GM03348 (cell line): Measurements from ENCODE around the gene SSC5D.
A peak's percentile ranks its signal among the peaks of the same experiment; 100 is the strongest.

ENCODE experiments used
- DNase-seq: peaks from one replicate; pipeline ENCODE4 v3.0.0; 2012; ENCODE audit warnings: low spot score

The SSC5D gene

DNA sequence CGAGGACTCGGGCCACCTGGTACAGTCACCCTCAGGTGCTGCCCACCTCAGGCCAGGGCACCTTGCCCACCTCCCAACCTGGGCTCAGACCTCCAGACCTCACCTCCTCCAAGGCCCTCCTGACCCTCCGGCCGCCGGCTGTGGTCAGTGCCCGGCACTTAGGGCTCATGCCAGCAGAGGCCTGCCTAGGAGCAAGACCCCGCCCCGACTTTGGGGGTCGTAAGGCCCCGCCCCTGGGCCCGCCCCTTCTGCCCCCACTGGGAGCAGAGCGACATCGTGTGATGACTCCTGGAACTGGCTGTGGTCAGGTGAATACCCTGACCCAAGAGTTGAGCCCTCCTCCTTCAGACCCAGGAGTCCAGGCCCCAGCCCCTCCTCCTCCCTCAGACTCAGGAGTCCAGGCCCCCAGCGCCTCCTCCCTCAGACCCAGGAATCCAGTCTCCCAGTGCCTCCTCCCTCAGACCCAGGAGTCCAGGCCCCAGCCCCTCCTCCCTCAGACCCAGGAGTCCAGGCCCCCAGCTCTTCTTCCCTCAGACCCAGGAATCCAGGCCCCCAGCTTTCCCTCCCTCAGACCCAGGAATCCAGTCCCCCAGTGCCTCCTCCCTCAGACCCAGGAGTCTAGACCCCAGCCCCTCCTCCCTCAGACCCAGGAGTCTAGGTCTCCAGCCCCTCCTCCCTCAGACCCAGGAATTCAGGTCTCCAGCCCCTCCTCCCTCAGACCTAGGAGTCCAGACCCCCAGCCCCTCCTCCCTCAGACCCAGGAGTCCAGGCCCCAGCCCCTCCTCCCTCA lies 48.9 kb downstream of the SSC5D start, which contains the start of gene SBK2:
Gene SBK2, minus strand, starts transcription at position 183 of the 790 bp plus-strand sequence. CDS start 839 bp downstream, outside the sequence.
- no peak for DNase-seq

DNA sequence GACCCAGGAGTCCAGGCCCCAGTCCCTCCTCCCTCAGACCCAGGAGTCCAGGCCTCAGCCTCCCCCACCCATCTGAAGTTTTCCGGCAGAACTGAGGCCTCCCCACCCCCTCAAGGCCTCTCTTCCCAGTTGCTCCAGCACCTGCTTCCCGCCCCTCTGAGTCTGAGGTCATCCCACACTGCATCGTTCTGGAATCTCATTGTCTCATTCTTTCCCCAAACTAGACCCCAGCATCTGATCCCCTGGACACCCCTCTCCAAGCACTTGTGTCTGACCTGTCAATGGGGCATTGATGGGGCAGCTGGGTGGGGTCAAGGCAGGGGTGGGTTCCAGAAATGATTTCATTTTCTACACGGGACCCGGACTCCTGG lies 49.5 kb downstream of the SSC5D start:
- DNase-seq, result peak; percentile 41

DNA sequence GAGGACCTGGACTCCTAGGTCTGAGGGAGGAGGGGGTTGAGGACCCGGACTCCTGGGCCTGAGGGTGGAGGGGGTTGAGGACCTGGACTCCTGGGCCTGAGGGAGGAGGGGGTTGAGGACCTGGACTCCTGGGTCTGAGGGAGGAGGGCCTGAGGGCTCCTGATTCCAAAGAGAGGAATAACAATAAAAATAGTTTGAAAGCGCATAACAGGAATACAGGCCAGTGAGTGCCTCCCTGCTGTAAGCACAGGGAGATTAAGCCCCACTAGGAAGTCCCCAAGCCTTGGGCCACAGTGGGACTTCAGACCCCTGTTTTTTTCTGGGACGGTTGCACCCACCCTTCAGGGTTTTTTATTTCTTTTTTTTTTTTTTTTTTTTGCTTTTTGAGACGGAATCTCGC lies 49.9 kb downstream of the SSC5D start:
- DNase-seq, result no peak

DNA sequence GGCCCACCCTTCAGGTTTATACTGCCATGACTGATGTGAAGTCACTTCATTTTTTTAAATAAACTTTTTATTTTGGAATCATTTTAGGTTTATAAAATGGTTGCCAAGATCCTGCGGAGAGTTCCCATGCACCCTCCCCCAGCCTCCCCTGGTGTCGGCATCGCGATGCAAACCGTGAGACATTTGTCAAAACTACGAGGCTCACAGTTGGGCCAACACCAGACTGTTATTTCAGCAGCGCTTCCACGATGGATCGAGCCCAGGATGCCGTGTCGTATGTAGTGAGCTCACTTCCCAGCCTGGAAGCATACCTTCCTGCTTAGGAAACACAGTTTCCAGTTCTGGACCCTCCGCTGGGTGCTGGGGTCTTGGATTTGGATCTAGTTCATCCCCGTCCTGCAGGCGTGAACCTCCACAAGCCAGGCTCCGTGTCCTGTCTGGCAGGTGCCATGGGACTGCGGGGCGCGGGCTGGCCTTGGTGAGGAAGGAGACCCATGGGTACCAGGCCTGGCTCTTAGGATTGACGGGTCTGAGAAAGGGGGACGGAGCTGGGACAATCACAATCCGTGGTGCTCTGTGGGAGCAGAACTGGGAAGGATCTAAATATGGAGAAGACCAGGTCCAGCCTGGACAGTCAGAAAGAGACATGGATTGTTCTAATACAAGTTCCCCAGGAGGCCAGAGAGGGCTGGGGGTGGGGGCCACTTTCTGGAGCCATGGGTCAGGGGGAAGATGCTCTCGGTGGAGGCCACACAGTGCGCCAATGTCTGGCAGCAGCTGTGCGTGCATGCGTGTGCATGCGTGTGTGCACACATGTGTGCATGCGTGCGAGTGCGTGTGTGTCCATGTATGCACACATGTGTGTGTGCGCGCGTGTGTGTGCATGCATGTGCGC lies 51.1 kb downstream of the SSC5D start:
- DNase-seq, result no peak

DNA sequence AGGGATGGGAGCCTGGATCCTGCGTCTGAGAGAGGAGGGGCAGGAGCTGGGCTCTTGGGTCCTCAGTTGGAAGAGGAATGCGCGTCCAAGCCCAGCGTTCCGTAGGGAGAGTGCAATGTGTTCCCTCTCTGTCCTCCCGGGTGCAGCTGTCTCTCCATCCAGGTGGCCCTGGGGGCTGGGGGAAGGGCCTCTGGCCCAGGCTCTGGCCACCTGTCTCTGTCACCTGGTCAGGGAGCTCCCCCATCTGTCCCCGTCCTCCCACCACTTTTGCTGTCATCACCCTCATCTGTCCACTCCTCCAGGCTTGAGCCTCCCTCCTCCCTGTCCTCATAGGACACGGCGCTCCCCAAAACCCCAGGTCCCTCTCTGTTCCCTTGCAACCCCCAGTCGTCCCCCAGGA lies 52.4 kb downstream of the SSC5D start:
- no peak for DNase-seq

DNA sequence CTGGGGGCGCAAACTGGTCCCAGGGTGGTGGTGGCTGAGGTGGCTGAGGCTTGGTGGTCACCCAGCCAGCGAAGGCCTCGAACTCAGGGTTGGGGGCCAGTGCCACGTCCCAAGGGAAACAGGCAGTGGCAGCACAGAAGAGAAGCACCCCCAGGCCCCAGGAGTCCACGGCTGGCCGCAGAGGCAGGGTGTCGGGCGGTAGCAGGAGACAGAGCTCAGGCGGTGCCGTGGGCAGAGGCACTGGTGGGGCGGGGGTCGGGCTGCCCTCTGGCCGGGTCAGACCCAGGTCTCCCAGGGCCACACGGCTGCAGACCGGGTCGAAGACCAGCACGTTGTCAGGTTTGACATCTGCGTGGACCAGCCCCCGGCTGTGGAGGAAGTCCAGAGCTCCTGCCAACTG lies 52.9 kb downstream of the SSC5D start:
- no peak for DNase-seq

GRCh38 chr19:55542292-55542855 lies 54.1 kb downstream of the SSC5D start:
- no peak for DNase-seq

DNA sequence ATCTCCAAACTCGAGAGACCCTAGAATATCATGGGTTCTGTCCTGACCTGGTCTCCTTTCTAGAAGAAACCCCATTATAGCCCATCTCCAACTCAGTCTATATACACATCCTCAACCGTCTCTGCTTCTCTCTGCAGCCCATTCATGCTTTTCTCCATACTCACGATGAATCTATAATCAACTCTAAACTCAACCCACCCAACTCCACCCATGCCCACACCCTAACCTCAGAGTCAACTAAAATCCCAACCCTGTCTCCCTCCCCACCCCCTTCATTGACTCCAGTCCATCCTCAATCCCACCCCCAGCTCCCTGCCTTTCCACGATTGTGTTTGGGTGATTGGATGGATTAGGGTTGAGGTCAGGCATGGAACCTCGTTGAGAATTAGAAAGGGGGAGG lies 55.3 kb downstream of the SSC5D start:
- DNase-seq, result no peak

DNA sequence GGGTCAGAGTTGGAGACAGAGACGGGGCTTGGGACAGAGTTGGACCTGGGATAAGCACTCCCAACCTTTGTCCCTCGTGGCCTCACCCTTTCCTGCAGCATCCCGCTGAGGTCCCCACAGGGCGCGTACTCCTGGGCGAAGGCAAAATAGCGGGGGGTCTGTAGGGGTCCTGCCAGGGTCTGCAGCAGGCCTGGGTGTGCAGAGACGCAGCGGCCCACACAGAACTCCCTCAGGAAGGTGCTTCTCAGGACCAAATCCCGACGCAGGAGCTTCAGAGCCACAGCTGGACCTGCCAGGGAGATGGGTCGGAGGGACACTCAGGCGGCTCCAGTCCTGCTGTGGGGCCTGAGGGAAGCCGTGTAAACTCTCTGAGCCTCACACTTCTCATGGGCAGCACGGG lies 55.8 kb downstream of the SSC5D start:
- DNase-seq, result no peak

GRCh38 chr19:55544776-55545439 lies 56.7 kb downstream of the SSC5D start:
- no peak for DNase-seq

DNA sequence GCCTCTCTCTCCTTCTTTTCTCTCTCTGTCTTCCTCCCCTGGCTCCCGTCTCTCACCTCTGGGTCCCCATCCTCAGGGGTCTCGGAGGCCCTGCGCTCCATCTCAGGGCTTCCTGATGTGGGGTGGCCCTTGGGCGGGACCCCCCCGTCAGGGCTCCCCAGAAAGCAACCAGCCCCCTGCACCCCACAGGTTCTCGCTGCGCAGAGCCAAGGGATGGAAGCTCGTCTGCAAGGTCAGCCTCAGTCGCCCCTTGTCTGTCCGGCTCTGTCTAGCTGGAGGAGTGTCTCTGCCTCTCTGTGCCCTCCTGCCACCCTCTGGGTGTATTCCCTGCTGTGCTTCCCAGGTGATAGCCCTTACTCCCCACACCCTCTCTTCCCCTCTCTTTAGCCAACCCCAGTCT lies 57.2 kb downstream of the SSC5D start, which contains the start of gene SBK3:
Gene SBK3, minus strand, starts transcription at position 101 of the 400 bp plus-strand sequence. Its CDS starts 0 bp downstream, at position 101.
- DNase-seq, result no peak

DNA sequence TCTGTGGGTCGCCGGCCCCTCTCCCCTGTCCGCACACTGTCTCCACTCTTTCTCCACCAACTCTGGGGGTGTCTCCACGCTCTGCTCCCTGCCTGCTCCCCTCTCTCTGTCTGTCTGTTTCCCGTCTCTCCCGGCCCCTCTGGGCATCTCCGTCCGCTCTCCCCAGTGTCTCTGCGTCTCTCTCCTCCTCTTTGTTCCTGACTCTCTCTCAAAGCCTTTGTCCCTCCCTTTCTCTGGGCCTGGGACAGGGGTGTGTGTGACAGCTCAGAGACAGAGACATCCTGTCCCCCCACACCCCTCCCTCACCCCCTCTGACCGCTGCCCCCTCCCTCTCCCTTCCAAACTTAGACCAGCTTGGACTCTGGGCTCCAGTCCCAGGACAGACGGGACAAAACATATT lies 57.8 kb downstream of the SSC5D start:
- DNase-seq, result no peak

GRCh38 chr19:55546822-55547614 lies 58.8 kb downstream of the SSC5D start:
- DNase-seq, result peak; percentile 69

- DNase-seq, result peak; percentile 80
Measured at GRCh38 chr19:55549500-55550320, 61.5 kb downstream of the SSC5D start.

GRCh38 chr19:55550321-55550650 lies 62.0 kb downstream of the SSC5D start:
- no peak for DNase-seq

GRCh38 chr19:55552206-55552605 lies 64.0 kb downstream of the SSC5D start:
- no peak for DNase-seq

GRCh38 chr19:55552620-55553019 lies 64.4 kb downstream of the SSC5D start:
- DNase-seq, result peak; percentile 81

DNA sequence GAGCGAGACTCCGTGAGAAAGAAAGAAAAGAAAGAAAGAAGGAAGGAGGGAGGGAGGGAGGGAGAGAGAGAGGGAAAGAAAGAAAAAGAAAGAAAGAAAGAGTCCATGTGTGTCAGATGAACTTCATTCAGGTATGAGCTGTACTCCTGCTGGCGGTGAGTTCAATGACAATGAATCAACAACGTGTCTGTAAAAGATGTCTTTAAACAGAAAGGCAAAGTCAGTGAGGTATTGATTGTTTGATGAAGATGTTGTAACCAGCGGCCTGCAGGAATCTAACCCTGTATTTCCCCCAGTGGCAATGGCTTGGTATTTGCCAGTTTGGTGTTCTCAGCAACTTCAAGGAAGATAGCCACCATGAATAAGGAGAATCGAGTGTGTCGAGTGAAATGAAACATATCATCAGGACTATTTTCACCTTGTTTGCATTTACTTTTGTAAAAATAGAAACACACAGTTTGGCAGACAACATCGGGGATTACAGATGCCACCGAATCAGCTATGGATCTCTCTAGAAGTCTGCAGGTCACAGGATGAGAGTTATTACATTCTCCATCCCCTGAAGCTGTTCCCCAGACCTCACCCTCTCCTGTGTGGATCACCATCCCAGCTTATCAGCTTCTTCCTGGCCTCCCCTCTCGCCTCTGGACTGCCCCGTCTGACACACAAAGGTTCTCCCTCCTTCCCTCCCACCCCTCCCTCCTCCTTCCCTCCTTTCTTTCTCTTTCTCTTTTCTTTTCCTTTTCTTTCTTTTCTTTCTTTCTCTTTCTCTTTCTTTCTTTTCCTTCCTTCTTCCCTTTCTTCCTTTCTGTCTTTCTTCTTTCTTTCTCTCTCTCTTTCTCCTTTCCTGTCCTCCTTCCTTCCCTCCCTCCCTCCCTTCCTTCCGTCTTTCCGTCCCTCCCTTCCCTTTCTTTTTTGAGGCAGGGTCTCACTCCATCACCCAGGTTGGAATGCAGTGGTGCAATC lies 65.3 kb downstream of the SSC5D start:
- no peak for DNase-seq

GRCh38 chr19:55554302-55554701 lies 66.1 kb downstream of the SSC5D start:
- no peak for DNase-seq
